HL-60 (cell line): ENCODE measurements around the gene SLC12A7.

Experiments used
- CTCF ChIP-seq: IDR thresholded peaks from one replicate; pipeline ENCODE4 v1.5.1; 2011; ENCODE audit warnings: low read length, control low read depth, inconsistent platforms; ENCODE audit not compliant: insufficient read depth
- POLR2AphosphoS5 ChIP-seq: IDR thresholded peaks from 2 replicates; pipeline ENCODE4 v1.6.1; 2012; ENCODE audit warnings: low read depth
- REST ChIP-seq: IDR thresholded peaks from 2 replicates; pipeline ENCODE4 v1.6.1; 2012; ENCODE audit warnings: low read depth; ENCODE audit not compliant: insufficient replicate concordance
- SPI1 ChIP-seq: IDR thresholded peaks from 2 replicates; pipeline ENCODE4 v1.6.1; 2012; ENCODE audit warnings: low read depth, mild to moderate bottlenecking, borderline replicate concordance

- TF ChIP-seq CTCF (no peak), SPI1 (no peak), POLR2AphosphoS5 (no peak), REST (no peak)
Measured at GRCh38 chr5:1020452-1020961, 91.4 kb downstream of the SLC12A7 start.
